Mucosa of stomach (tissue), 1 donor: ENCODE data around the gene CALHM4.

Source experiments
- H3K27me3 ChIP-seq: one replicate; pipeline ENCODE4 v1.7.0; 2013; ENCODE audit warnings: mild to moderate bottlenecking, low read length; ENCODE audit not compliant: control insufficient read depth, insufficient read depth
- H3K36me3 ChIP-seq: one replicate; pipeline ENCODE4 v1.7.0; 2013; ENCODE audit warnings: low read length; ENCODE audit not compliant: control insufficient read depth, insufficient read depth
- H3K4me1 ChIP-seq: one replicate; pipeline ENCODE4 v1.7.0; 2013; ENCODE audit warnings: mild to moderate bottlenecking, low read length; ENCODE audit not compliant: control insufficient read depth, insufficient read depth
- H3K4me3 ChIP-seq: one replicate; pipeline ENCODE4 v1.7.0; 2013; ENCODE audit warnings: low read length
- H3K9ac ChIP-seq: one replicate; pipeline ENCODE4 v1.7.0; 2013; ENCODE audit warnings: mild to moderate bottlenecking, low read length, moderate library complexity
- H3K9me3 ChIP-seq: one replicate; pipeline ENCODE4 v1.7.0; 2013; ENCODE audit warnings: mild to moderate bottlenecking, low read length, moderate library complexity; ENCODE audit not compliant: control insufficient read depth
- donor health status: Pancreatic carcinoma.

The CALHM4 gene

DNA sequence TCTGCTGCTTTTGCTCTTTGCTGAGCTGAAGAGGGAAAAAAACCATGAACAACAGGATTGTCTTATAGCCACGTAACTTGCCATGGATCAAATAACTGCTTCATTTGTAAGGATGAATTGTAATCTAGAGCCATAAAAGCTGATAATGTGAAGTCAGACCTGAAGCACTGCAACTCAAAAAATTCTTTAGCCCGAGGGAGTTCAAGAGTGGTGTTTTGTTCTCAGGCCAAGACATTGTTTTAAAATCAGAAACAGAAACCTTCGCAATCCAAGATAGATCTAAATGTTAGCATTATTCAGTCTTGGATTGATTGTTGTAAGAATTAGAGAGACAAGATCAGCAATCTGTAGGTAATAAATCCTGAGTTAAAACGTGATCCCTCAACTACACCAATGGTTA, 7.9 kb upstream of the CALHM4 start, which contains the start of gene TRAPPC3L:
TRAPPC3L (minus strand) TSS at position 34 of the 400 bp plus-strand sequence. CDS start 170 bp downstream, outside the sequence.
- no peak within 1 kb of the TSS for H3K4me3 ChIP-seq
- peaks cover 16% of the 10 kb centered on the region for H3K27me3 ChIP-seq
- no peaks in the 10 kb centered on the region for H3K36me3 ChIP-seq
- H3K4me1 ChIP-seq: no peaks in the 10 kb centered on the region
- no peaks in the 10 kb centered on the region for H3K9me3 ChIP-seq
- H3K9ac ChIP-seq: no peak within 1 kb of the TSS

DNA sequence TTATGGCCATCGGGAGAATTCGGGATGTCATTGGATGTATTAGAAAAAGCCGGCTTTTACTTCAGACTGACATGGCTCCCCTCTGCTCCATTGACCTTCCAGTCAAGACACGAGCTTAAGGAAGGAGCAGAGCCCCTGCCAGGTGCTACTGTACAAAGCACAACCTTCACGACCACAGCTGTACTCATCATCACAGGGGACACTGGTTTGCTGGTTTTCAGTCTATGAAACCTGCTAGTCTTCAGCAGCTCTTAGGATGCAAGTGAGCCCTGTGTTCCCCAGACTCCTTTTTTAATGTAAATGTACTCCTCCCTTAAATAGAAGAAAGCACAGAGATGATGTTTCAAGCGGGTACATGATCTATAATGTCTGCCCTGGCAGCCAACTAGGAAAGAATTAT, 6.2 kb upstream of the CALHM4 start:
- peaks cover 20% of the 10 kb centered on the region for H3K27me3 ChIP-seq
- H3K9ac ChIP-seq: no peak overlapping the region
- H3K9me3 ChIP-seq: no peaks in the 10 kb centered on the region
- H3K36me3 ChIP-seq: no peaks in the 10 kb centered on the region
- no peaks in the 10 kb centered on the region for H3K4me1 ChIP-seq
- H3K4me3 ChIP-seq: no peak overlapping the region

DNA sequence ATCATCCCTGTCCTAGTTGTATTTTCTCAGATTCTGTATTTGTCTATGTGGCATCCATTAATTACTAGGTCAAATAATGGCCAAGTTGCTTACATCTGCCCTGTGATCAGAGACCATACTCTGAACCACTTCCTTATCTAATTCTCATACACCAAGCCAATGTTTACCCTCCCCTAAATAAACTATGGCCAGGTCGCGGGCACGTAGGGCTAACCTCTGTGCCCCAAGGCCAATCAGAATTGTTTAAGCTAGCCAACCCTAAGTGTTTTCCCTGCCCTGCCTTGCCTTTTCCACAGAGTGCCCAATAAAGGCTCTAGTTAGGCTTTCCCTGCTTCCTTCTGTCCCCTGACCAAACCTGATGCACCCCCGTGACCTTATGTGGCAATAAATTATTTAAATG, 2.8 kb upstream of the CALHM4 start:
- H3K9ac ChIP-seq: no peak overlapping the region
- no peaks in the 10 kb centered on the region for H3K36me3 ChIP-seq
- no peaks in the 10 kb centered on the region for H3K4me1 ChIP-seq
- no peaks in the 10 kb centered on the region for H3K9me3 ChIP-seq
- peaks cover 24% of the 10 kb centered on the region for H3K27me3 ChIP-seq
- H3K4me3 ChIP-seq: no peak overlapping the region

DNA sequence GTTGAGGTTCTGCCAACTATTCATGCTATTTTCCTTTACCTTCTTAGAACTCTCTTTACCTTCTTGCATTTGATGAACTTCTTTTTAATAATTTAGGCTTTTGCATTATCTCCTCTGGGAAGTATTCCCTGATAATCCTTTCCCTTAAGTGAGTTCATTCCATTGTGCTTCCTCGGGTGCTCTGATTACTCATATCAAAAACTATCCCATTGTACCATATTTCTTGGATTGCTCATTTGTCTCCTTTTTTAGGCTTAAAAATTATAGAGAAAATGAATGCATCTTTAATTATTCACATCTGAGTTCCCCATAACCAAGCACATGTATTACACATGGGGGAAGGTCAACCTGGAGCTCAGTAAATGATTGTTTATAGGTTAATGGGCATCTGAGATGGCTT, 2.5 kb downstream of the CALHM4 start:
- Histone ChIP-seq H3K36me3 (no peaks in the 10 kb centered on the region), H3K27me3 (peaks cover 38% of the 10 kb centered on the region), H3K9ac (no peak overlapping the region), H3K4me1 (no peaks in the 10 kb centered on the region), H3K9me3 (no peaks in the 10 kb centered on the region), H3K4me3 (no peak overlapping the region)

DNA sequence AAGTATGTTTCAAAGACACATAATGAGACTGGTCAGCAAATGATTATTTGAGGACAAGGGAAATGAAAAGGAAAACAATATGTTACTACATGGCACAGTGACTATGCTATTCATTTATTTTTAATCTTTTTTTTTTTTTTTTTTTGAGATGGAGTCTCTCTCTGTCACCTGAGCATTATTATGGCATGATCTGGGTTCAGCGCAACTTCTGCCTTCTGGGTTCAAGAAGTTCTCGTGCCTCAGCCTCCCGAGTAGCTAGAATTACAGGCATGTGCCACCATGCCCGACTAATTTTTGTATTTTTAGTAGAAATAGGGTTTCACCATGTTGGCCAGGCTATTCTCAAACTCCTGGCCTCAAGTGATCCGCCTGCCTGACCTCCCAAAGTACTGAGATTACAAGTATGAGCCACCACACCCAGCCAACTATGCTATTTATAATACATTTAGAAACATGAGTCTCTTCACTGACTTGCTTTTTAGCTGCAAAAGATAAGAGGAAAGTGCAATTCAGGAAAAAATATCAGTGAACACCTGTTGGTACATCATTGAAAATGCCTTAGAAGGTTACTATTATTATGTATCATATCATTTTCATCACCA, 3.4 kb downstream of the CALHM4 start:
- Histone ChIP-seq H3K9me3 (no peaks in the 10 kb centered on the region), H3K9ac (no peak overlapping the region), H3K27me3 (peaks cover 32% of the 10 kb centered on the region), H3K4me1 (no peaks in the 10 kb centered on the region), H3K4me3 (no peak overlapping the region), H3K36me3 (no peaks in the 10 kb centered on the region)

DNA sequence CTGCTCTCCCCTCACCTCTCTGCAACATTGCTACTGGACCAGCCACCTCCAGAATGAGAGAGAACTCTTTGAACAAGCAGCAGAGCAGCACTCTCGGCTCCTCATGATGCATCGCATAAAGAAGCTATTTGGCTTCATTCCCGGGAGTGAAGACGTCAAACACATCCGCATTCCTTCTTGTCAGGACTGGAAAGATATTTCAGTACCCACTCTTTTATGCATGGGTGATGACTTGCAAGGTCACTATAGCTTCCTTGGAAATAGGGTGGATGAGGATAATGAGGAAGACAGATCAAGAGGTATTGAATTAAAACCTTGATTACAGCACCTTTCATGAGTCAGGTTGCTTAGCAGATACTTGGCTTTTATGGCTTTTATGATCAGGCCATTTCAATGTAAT, 4.3 kb downstream of the CALHM4 start:
- Histone ChIP-seq H3K27me3 (peaks cover 29% of the 10 kb centered on the region), H3K9ac (no peak overlapping the region), H3K36me3 (no peaks in the 10 kb centered on the region), H3K4me1 (no peaks in the 10 kb centered on the region), H3K9me3 (no peaks in the 10 kb centered on the region), H3K4me3 (no peak overlapping the region)

DNA sequence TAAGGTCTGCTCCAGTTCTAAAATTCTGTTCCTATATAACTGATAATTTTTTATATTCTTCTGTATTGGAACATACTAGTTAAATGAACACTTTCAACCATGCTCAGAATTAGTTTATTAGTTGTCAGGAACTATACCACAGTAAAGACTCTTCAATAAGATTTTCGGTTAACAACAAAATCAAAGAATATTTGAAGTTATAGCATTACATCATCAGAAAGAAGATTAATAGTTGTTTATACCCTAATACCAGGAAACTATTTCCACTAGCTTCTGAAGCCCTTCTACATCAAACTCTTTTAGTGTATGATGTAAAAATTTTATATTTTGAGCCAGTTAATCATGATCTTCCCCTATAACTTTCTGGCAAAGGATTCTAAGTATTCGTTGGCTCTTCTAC, 6.6 kb downstream of the CALHM4 start:
- Histone ChIP-seq H3K27me3 (peaks cover 29% of the 10 kb centered on the region), H3K9me3 (no peaks in the 10 kb centered on the region), H3K4me3 (no peak overlapping the region), H3K36me3 (no peaks in the 10 kb centered on the region), H3K9ac (no peak overlapping the region), H3K4me1 (no peaks in the 10 kb centered on the region)

DNA sequence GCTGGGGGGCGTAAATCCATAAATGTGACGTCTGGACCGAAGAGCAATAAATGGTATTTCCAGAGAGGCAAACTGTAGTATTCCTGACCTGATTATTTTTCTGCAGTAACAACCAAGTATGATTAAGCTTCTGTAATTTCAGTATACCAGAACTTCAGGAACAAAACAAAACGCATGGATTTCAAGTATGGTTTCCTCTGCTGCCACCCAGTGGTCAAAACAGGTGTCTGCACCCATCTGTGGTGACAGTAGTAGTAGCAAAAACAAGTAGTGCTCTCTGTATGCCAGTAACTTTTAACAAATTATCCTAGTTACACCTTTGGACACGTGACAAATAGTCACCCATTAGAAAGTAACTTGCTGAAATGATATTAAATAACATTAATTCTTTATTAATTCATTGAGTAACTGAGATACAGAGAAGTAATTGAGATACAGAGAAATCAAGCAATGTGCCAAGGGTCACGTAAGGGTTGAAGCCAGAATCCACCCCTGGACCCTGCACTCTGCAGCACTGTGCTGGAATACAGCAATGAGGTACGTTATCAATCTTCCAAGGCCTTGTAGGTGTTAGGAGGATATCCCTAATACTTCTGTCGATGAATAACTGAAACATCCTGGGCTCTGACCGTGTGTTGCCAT, 7.9 kb downstream of the CALHM4 start:
- Histone ChIP-seq H3K36me3 (no peaks in the 10 kb centered on the region), H3K4me1 (no peaks in the 10 kb centered on the region), H3K9ac (no peak overlapping the region), H3K9me3 (no peaks in the 10 kb centered on the region), H3K4me3 (no peak overlapping the region), H3K27me3 (peaks cover 38% of the 10 kb centered on the region)

DNA sequence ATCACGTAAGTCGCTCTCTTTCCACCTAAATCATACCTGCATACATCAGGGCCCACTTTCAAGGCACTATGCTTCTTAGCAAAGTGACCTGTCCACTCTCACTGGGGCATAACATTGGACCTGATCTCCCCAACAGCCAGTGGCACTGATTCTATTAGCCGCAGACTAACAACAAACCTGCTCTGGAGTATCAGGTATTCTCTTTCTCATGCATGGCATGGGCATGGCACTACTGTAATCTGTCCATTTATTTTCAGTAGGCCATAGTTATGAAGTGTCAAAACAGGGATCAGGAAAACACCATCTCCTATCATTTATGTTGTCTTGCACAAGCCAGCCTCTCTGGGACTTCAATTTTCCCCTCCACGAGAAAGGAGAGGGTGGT, 8.5 kb downstream of the CALHM4 start:
- no peaks in the 10 kb centered on the region for H3K4me1 ChIP-seq
- H3K4me3 ChIP-seq: no peak overlapping the region
- H3K36me3 ChIP-seq: no peaks in the 10 kb centered on the region
- H3K9ac ChIP-seq: no peak overlapping the region
- peaks cover 38% of the 10 kb centered on the region for H3K27me3 ChIP-seq
- no peaks in the 10 kb centered on the region for H3K9me3 ChIP-seq

DNA sequence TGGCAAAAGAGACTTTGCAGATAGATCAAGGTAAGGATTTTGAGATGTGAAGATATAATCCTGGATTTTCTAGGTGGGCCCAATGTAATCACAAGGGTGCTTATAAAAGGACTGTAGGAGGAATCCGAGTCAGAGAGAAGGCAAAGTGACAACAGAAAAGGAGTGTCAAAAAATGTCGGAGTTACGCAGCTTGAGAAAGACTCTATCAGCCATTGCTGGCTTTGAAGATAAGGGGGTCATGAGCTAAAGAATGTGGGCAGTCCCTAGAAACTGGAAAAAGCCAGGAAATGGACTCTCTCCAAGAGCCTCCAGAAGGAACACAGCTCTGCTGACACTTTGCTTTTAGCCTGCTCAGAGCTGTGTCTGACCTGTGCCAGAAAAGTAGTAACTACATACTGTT, 9.1 kb downstream of the CALHM4 start:
- Histone ChIP-seq H3K4me1 (no peaks in the 10 kb centered on the region), H3K27me3 (peaks cover 37% of the 10 kb centered on the region), H3K4me3 (no peak overlapping the region), H3K9me3 (no peaks in the 10 kb centered on the region), H3K9ac (no peak overlapping the region), H3K36me3 (no peaks in the 10 kb centered on the region)

DNA sequence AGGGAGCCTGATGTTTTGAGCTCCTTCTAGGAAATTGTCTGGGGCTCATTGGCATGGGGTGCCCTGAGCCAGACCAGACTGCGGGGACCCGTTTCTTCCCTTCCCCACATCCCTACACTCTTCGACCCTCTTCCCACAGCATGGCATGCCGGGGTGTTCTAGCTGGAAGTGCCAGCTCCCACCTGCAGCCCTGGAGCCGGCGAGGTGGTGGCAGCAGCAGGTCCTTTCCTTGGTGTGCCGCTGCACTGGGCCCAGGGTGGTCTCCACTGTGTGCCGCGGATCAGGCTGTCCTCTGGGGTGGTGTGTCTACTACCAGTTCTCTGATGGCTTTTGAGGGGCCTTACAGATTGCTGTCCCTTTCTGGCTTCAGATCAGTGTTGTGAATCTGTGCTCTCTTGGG, 10.3 kb downstream of the CALHM4 start:
- Histone ChIP-seq H3K27me3 (peaks cover 31% of the 10 kb centered on the region), H3K9me3 (no peaks in the 10 kb centered on the region), H3K4me3 (no peak overlapping the region), H3K9ac (no peak overlapping the region), H3K4me1 (no peaks in the 10 kb centered on the region), H3K36me3 (no peaks in the 10 kb centered on the region)

DNA sequence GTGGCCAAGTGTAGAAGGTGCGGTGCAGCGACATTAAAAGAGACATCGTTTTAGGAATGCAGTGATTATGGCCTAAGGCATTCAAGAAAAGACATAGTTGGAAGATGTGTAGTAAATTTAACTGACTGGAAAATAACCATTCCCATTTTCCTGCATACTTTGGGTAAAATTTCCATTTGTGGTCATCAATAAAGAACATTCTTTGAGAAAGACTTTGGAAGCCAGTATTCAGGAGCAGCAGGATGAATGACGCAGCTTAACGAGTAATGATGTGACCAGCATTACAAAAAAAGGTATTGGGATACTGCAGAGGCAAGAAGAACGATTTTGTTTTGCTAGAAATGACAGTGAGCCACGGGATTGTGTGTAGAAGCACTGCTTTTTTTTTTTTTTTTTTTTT, 10.8 kb downstream of the CALHM4 start:
- no peak overlapping the region for H3K9ac ChIP-seq
- H3K4me1 ChIP-seq: no peaks in the 10 kb centered on the region
- H3K36me3 ChIP-seq: no peaks in the 10 kb centered on the region
- H3K27me3 ChIP-seq: peaks cover 26% of the 10 kb centered on the region
- no peaks in the 10 kb centered on the region for H3K9me3 ChIP-seq
- H3K4me3 ChIP-seq: no peak overlapping the region
